IMR-90 (cell line): ENCODE results near the gene TPSD1. TPM values are rescaled to one million over a fixed set of nuclear protein-coding genes. Genes with fewer than 3 reads are reported as not detected.

ENCODE experiments used
- ATAC-seq: fragments of 200-7000 bp; cut with Tn5 transposase; 2 replicates; pipeline ENCODE4 v1.9.1; 2020; ENCODE audit warnings: low read depth, mild to moderate bottlenecking, moderate library complexity
- BruUV-seq: library from RNA; stranded (reverse); fragments of 400-500 nt; replicated peaks from 2 replicates; lab custom pipeline; 2021; lab: Mats Ljungman, UMichigan
- CTCF ChIA-PET: fragments of 300-600 bp; formaldehyde crosslinking; extraction: SDS; loops from one replicate; lab custom pipeline; 2021; ENCODE audit warnings: antibody characterized with exemption; lab: Yijun Ruan, JAX
- POLR2A ChIA-PET: fragments of 300-600 bp; sonication (Branson Sonifier 250); formaldehyde crosslinking; loops from one replicate; lab custom pipeline; 2022; ENCODE audit warnings: antibody characterized with exemption; ENCODE audit not compliant: unreplicated experiment; lab: Charles Lee
- DNase-seq: peaks from one replicate; pipeline ENCODE4 v3.0.0; 2013
- H2AFZ ChIP-seq: replicated peaks from 2 replicates; pipeline ENCODE3; 2013; ENCODE audit warnings: low read length, mild to moderate bottlenecking; ENCODE audit not compliant: poor library complexity
- H2AK5ac ChIP-seq: 2 replicates; pipeline ENCODE4 v1.6.1; 2013; ENCODE audit warnings: low read depth, low read length, inconsistent platforms
- H2AK9ac ChIP-seq: replicated peaks from 2 replicates; pipeline ENCODE3; 2013; ENCODE audit warnings: mild to moderate bottlenecking, low read depth, low read length, moderate library complexity; ENCODE audit not compliant: poor library complexity
- H2BK120ac ChIP-seq: 2 replicates; pipeline ENCODE4 v1.6.1; 2013; ENCODE audit warnings: low read depth, low read length, inconsistent platforms
- H2BK15ac ChIP-seq: 3 replicates; pipeline ENCODE4 v1.6.1; 2013; ENCODE audit warnings: low read depth, low read length, inconsistent platforms
- H2BK20ac ChIP-seq: 2 replicates; pipeline ENCODE4 v1.6.1; 2013; ENCODE audit warnings: low read depth, mild to moderate bottlenecking, inconsistent platforms, low read length, moderate library complexity
- H2BK5ac ChIP-seq: 2 replicates; pipeline ENCODE4 v1.6.1; 2013; ENCODE audit warnings: mild to moderate bottlenecking, low read depth, low read length, inconsistent platforms; ENCODE audit not compliant: poor library complexity, severe bottlenecking
- H3K14ac ChIP-seq: replicated peaks from 2 replicates; pipeline ENCODE4 v1.6.1; 2013; ENCODE audit warnings: low read depth, low read length, inconsistent platforms
- H3K18ac ChIP-seq: 2 replicates; pipeline ENCODE4 v1.6.1; 2013; ENCODE audit warnings: low read depth, low read length, control low read depth
- H3K23ac ChIP-seq: 2 replicates; pipeline ENCODE4 v1.6.1; 2013; ENCODE audit warnings: low read depth, low read length, inconsistent platforms
- H3K27ac ChIP-seq: 2 replicates; pipeline ENCODE4 v1.5.1; 2013; ENCODE audit warnings: mild to moderate bottlenecking, control low read depth, low read length; ENCODE audit not compliant: insufficient read depth
- H3K27me3 ChIP-seq: 2 replicates; pipeline ENCODE4 v1.6.1; 2013; ENCODE audit warnings: low read length; ENCODE audit not compliant: control insufficient read depth, insufficient read depth
- H3K36me3 ChIP-seq: 2 replicates; pipeline ENCODE4 v1.6.1; 2013; ENCODE audit warnings: low read length, mixed read lengths; ENCODE audit not compliant: control insufficient read depth, insufficient read depth
- H3K4ac ChIP-seq: 2 replicates; pipeline ENCODE4 v1.6.1; 2013; ENCODE audit warnings: low read depth, low read length, inconsistent platforms
- H3K4me1 ChIP-seq: 2 replicates; pipeline ENCODE4 v1.6.1; 2013; ENCODE audit warnings: low read length, mixed read lengths; ENCODE audit not compliant: control insufficient read depth, insufficient read depth
- H3K4me2 ChIP-seq: 2 replicates; pipeline ENCODE4 v1.6.1; 2013; ENCODE audit warnings: low read depth, mild to moderate bottlenecking, control low read depth, low read length, moderate library complexity
- H3K4me3 ChIP-seq: 2 replicates; pipeline ENCODE4 v1.5.1; 2013; ENCODE audit warnings: low read depth, mild to moderate bottlenecking, control low read depth, low read length, moderate library complexity; ENCODE audit not compliant: insufficient read depth
- H3K56ac ChIP-seq: 2 replicates; pipeline ENCODE4 v1.6.1; 2013; ENCODE audit warnings: low read length, inconsistent platforms; ENCODE audit not compliant: insufficient read depth; ENCODE audit errors: extremely low read depth
- H3K79me1 ChIP-seq, 2 experiments: 2 replicates each; pipeline ENCODE4 v1.6.1; 2013; ENCODE audit warnings: low read length in 2 of 2, inconsistent platforms in 1 of 2, low read depth in 1 of 2
- H3K9ac ChIP-seq: 2 replicates; pipeline ENCODE4 v1.6.1; 2013; ENCODE audit warnings: low read depth, low read length, control low read depth
- H3K9me1 ChIP-seq: 2 replicates; pipeline ENCODE4 v1.6.1; 2013; ENCODE audit warnings: low read length, inconsistent platforms; ENCODE audit not compliant: insufficient read depth
- H3K9me3 ChIP-seq: 2 replicates; pipeline ENCODE4 v1.6.1; 2013; ENCODE audit warnings: low read length; ENCODE audit not compliant: control insufficient read depth, insufficient read depth
- H4K20me1 ChIP-seq: 2 replicates; pipeline ENCODE4 v1.6.1; 2013; ENCODE audit warnings: low read length, inconsistent platforms; ENCODE audit not compliant: insufficient read depth
- H4K5ac ChIP-seq: 2 replicates; pipeline ENCODE4 v1.6.1; 2013; ENCODE audit warnings: mild to moderate bottlenecking, low read depth, low read length, control low read depth
- H4K8ac ChIP-seq, 2 experiments: 2 replicates each; pipeline ENCODE4 v1.6.1; 2013; ENCODE audit warnings: low read depth in 2 of 2, low read length in 2 of 2, control low read depth in 1 of 2, inconsistent platforms in 1 of 2
- H4K91ac ChIP-seq: 2 replicates; pipeline ENCODE4 v1.6.1; 2013; ENCODE audit warnings: low read depth, low read length, inconsistent platforms; ENCODE audit not compliant: insufficient read depth
- BHLHE40 ChIP-seq: fragments of 150-350 bp; IDR thresholded peaks from 2 replicates; pipeline ENCODE4 v1.6.1; 2016; ENCODE audit warnings: mild to moderate bottlenecking, low read depth, low read length
- CEBPB ChIP-seq: IDR thresholded peaks from 2 replicates; pipeline ENCODE4 v1.6.1; 2012; ENCODE audit warnings: low read depth, low read length, improper control_type of control experiment
- FOS ChIP-seq: fragments of 150-350 bp; IDR thresholded peaks from 2 replicates; pipeline ENCODE4 v1.6.1; 2016; ENCODE audit warnings: low read depth, low read length
- MAZ ChIP-seq: IDR thresholded peaks from 2 replicates; pipeline ENCODE4 v1.6.1; 2012; ENCODE audit warnings: low read depth, mild to moderate bottlenecking, low read length, improper control_type of control experiment, moderate library complexity, borderline replicate concordance
- MXI1 ChIP-seq: IDR thresholded peaks from 2 replicates; pipeline ENCODE4 v1.6.1; 2012; ENCODE audit warnings: low read depth, mild to moderate bottlenecking, low read length, moderate library complexity, borderline replicate concordance
- NFE2L2 ChIP-seq: fragments of 150-350 bp; IDR thresholded peaks from 2 replicates; pipeline ENCODE4 v1.6.1; 2016; ENCODE audit warnings: low read depth, mild to moderate bottlenecking, low read length
- RAD21 ChIP-seq: IDR thresholded peaks from 2 replicates; pipeline ENCODE4 v1.6.1; 2012; ENCODE audit warnings: low read length, improper control_type of control experiment
- RCOR1 ChIP-seq: IDR thresholded peaks from 2 replicates; pipeline ENCODE4 v1.6.1; 2012; ENCODE audit warnings: mild to moderate bottlenecking, low read length, improper control_type of control experiment; ENCODE audit not compliant: insufficient replicate concordance
- SMC3 ChIP-seq: fragments of 150-350 bp; IDR thresholded peaks from 2 replicates; pipeline ENCODE4 v1.6.1; 2016; ENCODE audit warnings: low read depth, mild to moderate bottlenecking, antibody characterized with exemption, low read length, moderate library complexity
- WGBS, 2 experiments: methylation state at CpG; one replicate each; pipeline versions ENCODE4 v1.1.5 to v1.1.7; 2013; ENCODE audit warnings: missing lambda C conversion rate in 2 of 2; ENCODE audit not compliant: insufficient read length in 1 of 2; ENCODE audit errors: extremely low coverage in 2 of 2; 5-methylcytosine and 5-hydroxymethylcytosine counted together
- dilution Hi-C: fragments of 300-500 bp; cut with HindIII; formaldehyde crosslinking; loops from one replicate; pipeline ENCODE4 v1.14.3; 2018; ENCODE audit warnings: low sequenced_read_pairs; ENCODE audit not compliant: unreplicated experiment
- in situ Hi-C: fragments of 300-500 bp; cut with MboI; formaldehyde crosslinking; loops from 3 replicates; pipeline ENCODE4 v1.14.3; 2019; ENCODE audit warnings: low sequenced_read_pairs, inconsistent platforms, mixed read lengths
- intact Hi-C: fragments of 100-400 bp; cut with micrococcal nuclease; formaldehyde crosslinking; loops from 2 replicates; pipeline ENCODE4 v1.10.0; 2022
- polyA plus RNA-seq, 3 experiments: library from polyadenylated mRNA; depleted of rRNA; stranded (reverse); fragments of >200 nt; gene quantifications; 2 replicates each; pipeline ENCODE4 v1.2.3, GENCODE V29; 2012; ENCODE audit warnings: low replicate concordance in 1 of 3
- total RNA-seq: library from RNA; depleted of rRNA; stranded (reverse); fragments of >200 nt; gene quantifications from 2 replicates; pipeline ENCODE4 v1.2.3, GENCODE V29; 2012
- TF ChIP-seq, protein P1 (sequence below): fragments of 150-350 bp; IDR thresholded peaks from 2 replicates; pipeline ENCODE4 v1.6.1; 2016; ENCODE audit warnings: low read depth, mild to moderate bottlenecking, low read length, moderate library complexity, borderline replicate concordance

TPSD1 gene
- total and polyA plus RNA-seq, 2 of the 4 experiments (the other 2 are of a cell fraction): not detected

DNA sequence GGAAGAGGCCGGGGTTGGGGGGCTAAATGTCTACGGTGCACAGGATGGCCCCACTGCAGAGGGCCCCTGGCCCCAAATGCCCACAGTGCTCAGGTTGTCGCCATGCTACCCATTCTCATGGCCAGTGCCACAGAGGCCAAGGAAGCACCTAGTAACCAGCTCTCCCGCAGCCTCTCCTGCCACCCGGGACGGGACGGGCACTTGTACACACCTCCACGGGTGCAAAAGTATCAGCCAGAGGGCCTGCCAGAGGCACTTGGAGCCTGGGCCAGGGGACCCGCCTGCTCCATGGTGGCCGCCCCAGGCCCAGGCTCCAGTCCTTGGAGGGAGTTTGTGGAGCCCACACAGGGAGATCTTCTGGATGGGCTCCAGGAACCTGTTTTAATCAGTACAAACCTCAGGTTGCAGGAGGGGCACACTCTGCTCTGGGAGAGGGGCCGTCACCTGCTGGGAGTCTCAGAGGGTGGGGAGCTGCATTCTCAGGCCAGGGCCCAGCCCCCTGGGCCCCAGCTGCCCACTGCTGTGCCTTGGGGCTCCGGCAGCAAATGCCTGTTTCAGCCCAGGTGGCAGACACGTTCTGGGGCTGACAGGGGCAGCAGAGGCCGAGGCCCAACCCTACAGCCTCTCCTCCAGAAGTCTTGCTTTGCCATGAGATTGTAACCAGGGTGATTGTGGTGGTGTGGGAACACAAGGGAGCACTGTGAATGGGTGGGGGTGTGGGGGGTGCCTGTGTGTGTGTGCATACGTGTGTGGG, 7.9 kb downstream of the TPSD1 start:
- no peak overlapping the region for H2AFZ ChIP-seq
- H3K79me1 ChIP-seq: no peaks in the 10 kb centered on the region
- H3K4me2 ChIP-seq: no peak overlapping the region
- H3K9me3 ChIP-seq: no peaks in the 10 kb centered on the region
- no peak overlapping the region for H3K23ac ChIP-seq
- no peak overlapping the region for H4K5ac ChIP-seq
- no peak overlapping the region for H2AK5ac ChIP-seq
- POLR2A ChIA-PET: no interaction called here
- no peak overlapping the region for H3K27ac ChIP-seq
- H2BK15ac ChIP-seq: no peak overlapping the region
- dilution Hi-C loops (no loop called here), intact Hi-C loops (no loop called here), in situ Hi-C loops (no loop called here)
- no peak overlapping the region for H2AK9ac ChIP-seq
- H4K20me1 ChIP-seq: no peaks in the 10 kb centered on the region; the same call in 1 of the 2 replicates
- H4K91ac ChIP-seq: no peak overlapping the region
- no peak overlapping the region for H3K18ac ChIP-seq
- H3K9me1 ChIP-seq: peaks cover 4% of the 10 kb centered on the region; the same call in 1 of the 2 replicates
- no peak for ATAC-seq
- H3K14ac ChIP-seq: no peak overlapping the region
- DNase-seq: no peak
- H3K4me1 ChIP-seq: no peaks in the 10 kb centered on the region
- no peak overlapping the region for H4K8ac ChIP-seq
- H2BK120ac ChIP-seq: no peak overlapping the region
- no peak overlapping the region for H2BK5ac ChIP-seq
- no TSS peak for BruUV-seq
- H3K27me3 ChIP-seq: peaks cover 44% of the 10 kb centered on the region
- H3K9ac ChIP-seq: no peak overlapping the region
- H2BK20ac ChIP-seq: no peak overlapping the region
- H3K4ac ChIP-seq: no peak overlapping the region
- no peak overlapping the region for H3K4me3 ChIP-seq
- WGBS, 2 experiments: 68% methylated on average over 12 of the region's 15 CpGs; no CpG with 5 or more reads in 1 of the 2 experiments
- no peak overlapping the region for H3K56ac ChIP-seq
- H3K36me3 ChIP-seq: no peaks in the 10 kb centered on the region
- TF ChIP-seq NFE2L2 (no peak), CEBPB (no peak), MXI1 (no peak), MAZ (no peak), RCOR1 (no peak), BHLHE40 (no peak), SMC3 (no peak), RAD21 (no peak), FOS (no peak)
- TF ChIP-seq, protein P1, sequence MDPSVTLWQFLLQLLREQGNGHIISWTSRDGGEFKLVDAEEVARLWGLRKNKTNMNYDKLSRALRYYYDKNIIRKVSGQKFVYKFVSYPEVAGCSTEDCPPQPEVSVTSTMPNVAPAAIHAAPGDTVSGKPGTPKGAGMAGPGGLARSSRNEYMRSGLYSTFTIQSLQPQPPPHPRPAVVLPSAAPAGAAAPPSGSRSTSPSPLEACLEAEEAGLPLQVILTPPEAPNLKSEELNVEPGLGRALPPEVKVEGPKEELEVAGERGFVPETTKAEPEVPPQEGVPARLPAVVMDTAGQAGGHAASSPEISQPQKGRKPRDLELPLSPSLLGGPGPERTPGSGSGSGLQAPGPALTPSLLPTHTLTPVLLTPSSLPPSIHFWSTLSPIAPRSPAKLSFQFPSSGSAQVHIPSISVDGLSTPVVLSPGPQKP: no peak
- CTCF ChIA-PET: no interaction called here
